ENCODE results near the gene RMND1. TPM values are rescaled to one million over a fixed set of nuclear protein-coding genes. Genes with fewer than 3 reads are reported as not detected.

RMND1 gene
- total and polyA plus RNA-seq, 2 of the 13 experiments (the other 11 are each of a cell fraction or from before 2014, with no cell fraction given), result 34.0 to 72.5 TPM

DNA sequence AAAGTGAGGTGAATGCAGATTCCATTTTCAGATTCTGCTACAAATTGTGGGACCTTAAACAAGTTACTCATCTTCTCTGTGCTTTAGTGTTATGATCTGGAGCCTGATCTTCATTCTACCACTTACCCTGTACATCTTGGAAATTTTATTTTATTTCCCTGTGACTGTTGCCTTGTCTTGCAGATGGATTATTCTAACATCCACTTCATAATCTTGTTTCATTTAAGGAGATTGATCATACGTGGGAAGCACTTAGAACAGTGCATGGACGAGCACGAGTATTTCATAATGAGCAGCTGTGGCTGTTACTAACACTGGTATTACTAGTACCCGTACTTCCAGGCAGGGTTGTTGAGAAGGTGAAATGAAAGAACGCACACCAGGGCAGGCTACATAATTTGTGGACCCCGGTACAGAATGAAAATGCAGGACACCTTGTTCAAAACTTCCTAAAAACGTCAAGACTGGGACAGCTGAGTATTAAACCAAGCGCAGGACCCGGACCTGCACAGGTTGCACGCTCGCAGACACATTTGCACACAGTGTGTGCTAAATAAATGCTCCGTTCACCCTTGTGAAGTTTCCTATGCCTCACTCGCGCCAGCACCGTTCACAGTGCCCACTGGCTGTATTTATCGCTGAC, 41.4 kb upstream of the RMND1 start (continued):
- TF ChIP-seq PHB2 (IDR thresholded peaks at IDR 0.05; ENCODE audit: partially characterized antibody) (no peak), ATF7-NPFF (CRISPR knock-in tag; IDR thresholded peaks at IDR 0.05; ENCODE audit: low read depth) (no peak), ZBTB40 (IDR thresholded peaks at IDR 0.05) (no peak), ZBTB40 (CRISPR knock-in tag; IDR thresholded peaks at IDR 0.05) (no peak), ZNF512 (CRISPR knock-in tag; IDR thresholded peaks at IDR 0.05) (no peak), MEIS1 (CRISPR knock-in tag; IDR thresholded peaks at IDR 0.05; ENCODE audit: borderline replicate concordance) (no peak; the same call in 1 of the 2 replicates), KAT2B (IDR thresholded peaks at IDR 0.05; ENCODE audit: borderline replicate concordance, low read depth, low read length) (no peak), FOXM1 (CRISPR knock-in tag; IDR thresholded peaks at IDR 0.05) (0 out of 2 replicates have a peak, but pooled peaks have one; percentile 35), SRY (CRISPR knock-in tag; IDR thresholded peaks at IDR 0.05) (peak; percentile 13; the same call in 1 of the 2 replicates), ZNF367 (CRISPR knock-in tag; IDR thresholded peaks at IDR 0.05; ENCODE audit: borderline replicate concordance) (no peak), TAF1 (CRISPR knock-in tag; IDR thresholded peaks at IDR 0.05) (no peak), BCLAF1 (IDR thresholded peaks at IDR 0.05) (no peak), YEATS2 (CRISPR knock-in tag; IDR thresholded peaks at IDR 0.05; ENCODE audit: borderline replicate concordance) (no peak), ZFP37 (CRISPR knock-in tag; IDR thresholded peaks at IDR 0.05; ENCODE audit: borderline replicate concordance) (no peak)

All from HepG2 (cell line).